ENCODE measurements around the gene SF1.

GRCh38 chr11:64742087-64742888, 36.1 kb downstream of the SF1 start:
- TF ChIP-seq CTCF (IDR thresholded peaks at IDR 0.05; ENCODE audit: low read length) (no peak), EZH2 (optimal IDR thresholded peaks at IDR 0.05; ENCODE audit: low read depth, low read length) (no peak)

All from MM.1S (cell line).